SK-N-SH (cell line): Measurements from ENCODE around the gene TRHDE. TPM values are rescaled to one million over a fixed set of nuclear protein-coding genes. Genes with fewer than 3 reads are reported as not detected.

Source experiments
- CTCF ChIA-PET: fragments of 300-600, 350-600 bp; formaldehyde crosslinking; extraction: SDS; loops from one replicate; lab custom pipeline; 2021; lab: Yijun Ruan, JAX
- POLR2A ChIA-PET: fragments of 350-600 bp; sonication (Branson Sonifier 250); formaldehyde crosslinking; extraction: SDS; loops from one replicate; lab custom pipeline; 2020; ENCODE audit warnings: antibody characterized with exemption, inconsistent platforms; lab: Yijun Ruan, JAX
- DNase-seq: peaks from one replicate; pipeline ENCODE4 v3.0.0; 2012
- H2AFZ ChIP-seq: fragments of 200-600 bp; sonication (generic); 2 replicates; pipeline ENCODE4 v1.8.1; 2016; ENCODE audit warnings: antibody characterized with exemption, mild to moderate bottlenecking, low read depth
- H3F3A ChIP-seq: fragments of 200-600 bp; sonication (generic); replicated peaks from 2 replicates; pipeline ENCODE3; 2016; ENCODE audit warnings: antibody characterized with exemption, mild to moderate bottlenecking; ENCODE audit not compliant: insufficient read depth
- H3K27ac ChIP-seq, 2 experiments: fragments of 200-500 bp in 1 of 2; fragments of 200-600 bp in 1 of 2; sonication (Bioruptor generic) in 1 of 2; sonication (generic), shearing (Covaris generic) in 1 of 2; 2 replicates each; pipeline versions ENCODE4 v1.5.1 to v1.6.1; 2014 to 2016; ENCODE audit warnings: low read depth in 2 of 2, inconsistent platforms in 1 of 2, low read length in 1 of 2, mild to moderate bottlenecking in 1 of 2, mixed read lengths in 1 of 2
- H3K27me3 ChIP-seq: fragments of 200-600 bp; sonication (generic), shearing (Covaris generic); 2 replicates; pipeline ENCODE4 v1.6.1; 2016; ENCODE audit warnings: mixed run types; ENCODE audit not compliant: insufficient read depth
- H3K36me3 ChIP-seq, 2 experiments: fragments of 200-500 bp in 1 of 2; fragments of 200-600 bp in 1 of 2; sonication (Bioruptor generic) in 1 of 2; sonication (generic) in 1 of 2; replicated peaks in 1 of 2; 2 replicates each; pipeline versions ENCODE3 to v1.5.1; 2014 to 2016; ENCODE audit warnings: low read length in 1 of 2, mild to moderate bottlenecking in 1 of 2; ENCODE audit not compliant: insufficient read depth in 2 of 2, control insufficient read depth in 1 of 2
- H3K4me1 ChIP-seq, 2 experiments: fragments of 200-500 bp in 1 of 2; fragments of 200-600 bp in 1 of 2; sonication (Bioruptor generic) in 1 of 2; sonication (generic), shearing (Covaris generic) in 1 of 2; 2 replicates each; pipeline versions ENCODE4 v1.5.1 to v1.6.1; 2014 to 2016; ENCODE audit warnings: low read depth in 1 of 2, low read length in 1 of 2, mixed run types in 1 of 2; ENCODE audit not compliant: insufficient read depth in 2 of 2, control insufficient read depth in 1 of 2
- H3K4me2 ChIP-seq: fragments of 200-600 bp; sonication (generic), shearing (Covaris generic); 2 replicates; pipeline ENCODE4 v1.6.1; 2017; ENCODE audit warnings: mixed run types
- H3K4me3 ChIP-seq, 2 experiments: fragments of 200-500 bp in 1 of 2; fragments of 200-600 bp in 1 of 2; sonication (Bioruptor generic) in 1 of 2; sonication (generic), shearing (Covaris generic) in 1 of 2; 2 replicates each; pipeline versions ENCODE4 v1.5.1 to v1.8.1; 2014 to 2016; ENCODE audit warnings: low read depth in 2 of 2, inconsistent platforms in 1 of 2, low read length in 1 of 2, mild to moderate bottlenecking in 1 of 2, mixed read lengths in 1 of 2, moderate library complexity in 1 of 2
- H3K79me2 ChIP-seq: fragments of 200-600 bp; sonication (generic); 2 replicates; pipeline ENCODE4 v1.8.1; 2017; ENCODE audit warnings: mild to moderate bottlenecking; ENCODE audit not compliant: insufficient read depth
- H3K9ac ChIP-seq: fragments of 200-600 bp; sonication (generic); 2 replicates; pipeline ENCODE4 v1.6.1; 2017; ENCODE audit warnings: mixed run types
- H3K9me2 ChIP-seq: fragments of 200-600 bp; sonication (generic); 2 replicates; pipeline ENCODE4 v1.6.1; 2017; ENCODE audit warnings: mixed run types
- H3K9me3 ChIP-seq: fragments of 200-600 bp; sonication (generic); 2 replicates; pipeline ENCODE4 v1.6.1; 2017; ENCODE audit warnings: mixed run types, mild to moderate bottlenecking, moderate library complexity
- H4K20me1 ChIP-seq: fragments of 200-600 bp; sonication (generic); 2 replicates; pipeline ENCODE4 v1.6.1; 2017; ENCODE audit warnings: mild to moderate bottlenecking, mixed run types; ENCODE audit not compliant: insufficient read depth
- CHD2 ChIP-seq: fragments of 150-350 bp; IDR thresholded peaks from 2 replicates; pipeline ENCODE4 v1.6.1; 2018; ENCODE audit warnings: low read length; ENCODE audit not compliant: partially characterized antibody
- EP300 ChIP-seq, 2 experiments: IDR thresholded peaks; 2 replicates each; pipeline versions ENCODE4 v1.4.0 to v1.6.1; 2012; ENCODE audit warnings: borderline replicate concordance in 1 of 2, low read depth in 1 of 2, low read length in 1 of 2
- EZH2phosphoT487 ChIP-seq: fragments of 200-600 bp; sonication (generic); IDR thresholded peaks from 2 replicates; pipeline ENCODE4 v1.6.1; 2017; ENCODE audit warnings: low read depth, mixed run types, mild to moderate bottlenecking, antibody characterized with exemption, moderate library complexity, borderline replicate concordance
- FOXJ3 ChIP-seq: sonication (generic); formaldehyde crosslinking; IDR thresholded peaks from 2 replicates; pipeline ENCODE4 v1.5.1; 2020; ENCODE audit warnings: mild to moderate bottlenecking, missing genetic modification reagents
- GABPA ChIP-seq: IDR thresholded peaks from 2 replicates; pipeline ENCODE4 v1.4.0; 2012; ENCODE audit warnings: low read depth, mild to moderate bottlenecking
- MEF2A ChIP-seq: IDR thresholded peaks from 2 replicates; pipeline ENCODE4 v1.4.0; 2012; ENCODE audit warnings: low read depth, borderline replicate concordance
- NFIC ChIP-seq: IDR thresholded peaks from 2 replicates; pipeline ENCODE4 v1.4.0; 2012; ENCODE audit warnings: borderline replicate concordance
- NRF1 ChIP-seq: IDR thresholded peaks from 2 replicates; pipeline ENCODE4 v1.6.1; 2012; ENCODE audit warnings: low read depth, mild to moderate bottlenecking, low read length
- RCOR1 ChIP-seq: fragments of 150-350 bp; IDR thresholded peaks from 2 replicates; pipeline ENCODE4 v1.6.1; 2017; ENCODE audit warnings: antibody characterized with exemption, low read length
- RFX5 ChIP-seq: IDR thresholded peaks from 2 replicates; pipeline ENCODE4 v1.6.1; 2012; ENCODE audit warnings: mild to moderate bottlenecking, improper control_type of control experiment, low read length
- RXRA ChIP-seq: IDR thresholded peaks from 2 replicates; pipeline ENCODE4 v1.4.0; 2012; ENCODE audit warnings: low read depth, mild to moderate bottlenecking, borderline replicate concordance
- SIN3A ChIP-seq: IDR thresholded peaks from 2 replicates; pipeline ENCODE4 v1.6.1; 2012; ENCODE audit warnings: low read depth, mild to moderate bottlenecking, low read length, moderate library complexity, borderline replicate concordance
- SMC3 ChIP-seq: IDR thresholded peaks from 2 replicates; pipeline ENCODE4 v1.6.1; 2012; ENCODE audit warnings: low read depth, low read length, improper control_type of control experiment
- TAF1 ChIP-seq: IDR thresholded peaks from 2 replicates; pipeline ENCODE4 v1.6.1; 2012; ENCODE audit warnings: low read depth, mild to moderate bottlenecking, low read length, moderate library complexity, borderline replicate concordance
- TEAD4 ChIP-seq: IDR thresholded peaks from 2 replicates; pipeline ENCODE4 v1.4.0; 2012; ENCODE audit warnings: mild to moderate bottlenecking, borderline replicate concordance; ENCODE audit not compliant: insufficient read depth
- YY1 ChIP-seq: IDR thresholded peaks from 2 replicates; pipeline ENCODE4 v1.4.0; 2012; ENCODE audit warnings: low read depth, mild to moderate bottlenecking
- WGBS: methylation state at CpG from one replicate; pipeline ENCODE4 v1.1.6; 2017; ENCODE audit warnings: low lambda C conversion rate; 5-methylcytosine and 5-hydroxymethylcytosine counted together
- polyA plus RNA-seq, 3 experiments: library from polyadenylated mRNA; depleted of rRNA; stranded (reverse); fragments of >200 nt; gene quantifications; 2 replicates each; pipeline ENCODE4 v1.2.3, GENCODE V29; 2012
- TF ChIP-seq, protein P1 (sequence below): fragments of 150-350 bp; IDR thresholded peaks from 2 replicates; pipeline ENCODE4 v1.6.1; 2017; ENCODE audit warnings: antibody characterized with exemption, low read length, low read depth, borderline replicate concordance
- TF ChIP-seq, protein P2 (sequence below): fragments of 200-600 bp; sonication (generic); IDR thresholded peaks from 2 replicates; pipeline ENCODE4 v1.6.1; 2017; ENCODE audit warnings: antibody characterized with exemption, mild to moderate bottlenecking, moderate library complexity
- TF ChIP-seq, protein P3 (sequence below): IDR thresholded peaks from 2 replicates; pipeline ENCODE4 v1.4.0; 2012; ENCODE audit warnings: low read depth
- TF ChIP-seq, protein P4 (sequence below): IDR thresholded peaks from 2 replicates; pipeline ENCODE4 v1.6.1; 2012; ENCODE audit warnings: mild to moderate bottlenecking, low read depth, low read length, moderate library complexity
- TF ChIP-seq, protein P5 (sequence below): IDR thresholded peaks from 2 replicates; pipeline ENCODE4; 2012

Gene TRHDE
- polyA plus RNA-seq, 1 of the 3 experiments (the other 2 are of a cell fraction) = 0.46 TPM

DNA sequence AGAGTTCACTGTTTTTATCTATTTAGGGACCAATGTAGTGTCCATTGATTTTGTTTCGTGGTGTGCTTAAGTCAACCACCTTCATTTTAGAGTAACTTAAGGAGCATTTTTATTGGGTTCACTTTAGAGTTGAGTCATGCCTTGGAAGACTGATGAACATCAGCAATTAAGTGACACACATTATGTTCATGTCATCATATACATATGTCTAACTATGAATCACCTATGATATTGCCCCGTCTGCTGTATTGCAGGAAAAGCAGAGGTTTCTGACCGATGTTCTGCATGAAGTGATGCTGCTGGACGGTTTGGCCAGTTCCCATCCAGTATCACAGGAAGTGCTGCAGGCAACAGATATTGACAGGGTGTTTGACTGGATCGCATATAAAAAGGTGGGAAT is 227.1 kb downstream of the TRHDE start:
- Histone ChIP-seq H3K79me2 (no peaks in the 10 kb centered on the region), H3K9me2 (no peaks in the 10 kb centered on the region), H3K9ac (no peak overlapping the region), H3F3A (no peaks in the 10 kb centered on the region), H3K4me1 (no peaks in the 10 kb centered on the region), H3K4me2 (no peak overlapping the region), H3K27ac (no peak overlapping the region), H3K4me3 (no peak overlapping the region), H3K36me3 (no peaks in the 10 kb centered on the region), H3K27me3 (no peaks in the 10 kb centered on the region), H3K9me3 (no peaks in the 10 kb centered on the region), H4K20me1 (no peaks in the 10 kb centered on the region), H2AFZ (no peak overlapping the region)
- DNase-seq = no peak
- CTCF ChIA-PET = no interaction called here
- POLR2A ChIA-PET = no interaction called here
- TF ChIP-seq TAF1 = no peak
- TF ChIP-seq RXRA = no peak
- TF ChIP-seq, protein P1, sequence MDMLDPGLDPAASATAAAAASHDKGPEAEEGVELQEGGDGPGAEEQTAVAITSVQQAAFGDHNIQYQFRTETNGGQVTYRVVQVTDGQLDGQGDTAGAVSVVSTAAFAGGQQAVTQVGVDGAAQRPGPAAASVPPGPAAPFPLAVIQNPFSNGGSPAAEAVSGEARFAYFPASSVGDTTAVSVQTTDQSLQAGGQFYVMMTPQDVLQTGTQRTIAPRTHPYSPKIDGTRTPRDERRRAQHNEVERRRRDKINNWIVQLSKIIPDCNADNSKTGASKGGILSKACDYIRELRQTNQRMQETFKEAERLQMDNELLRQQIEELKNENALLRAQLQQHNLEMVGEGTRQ = no peak
- no peak for TF ChIP-seq RCOR1
- no peak for TF ChIP-seq CHD2
- TF ChIP-seq NRF1 = no peak
- WGBS = 30% methylated on average over 5 of the region's 5 CpGs

DNA sequence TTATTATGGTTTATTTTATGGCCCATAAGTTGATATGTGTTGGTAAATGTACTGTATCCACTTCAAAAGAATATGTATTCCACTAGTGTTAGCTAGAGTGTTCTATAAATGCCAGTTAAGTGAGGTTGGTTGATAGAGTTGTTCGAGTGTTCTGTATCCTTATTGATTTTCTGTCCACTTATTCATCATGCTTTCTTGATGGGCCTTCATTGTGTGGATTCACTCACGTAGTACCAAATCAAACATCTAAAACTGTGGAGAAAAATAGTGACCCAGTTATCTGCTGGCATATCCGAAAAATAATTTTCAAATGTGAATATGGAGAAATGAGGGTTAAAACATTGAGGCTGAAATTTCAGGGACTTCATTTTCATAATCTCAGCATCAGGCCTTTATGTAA is 230.4 kb downstream of the TRHDE start:
- H3K9ac ChIP-seq = no peak overlapping the region
- H3K4me3 ChIP-seq = no peak overlapping the region
- H3K27ac ChIP-seq = no peak overlapping the region
- no peaks in the 10 kb centered on the region for H3K27me3 ChIP-seq
- ChIA-PET POLR2A (no interaction called here), CTCF (no interaction called here)
- H3K9me2 ChIP-seq = no peaks in the 10 kb centered on the region
- H4K20me1 ChIP-seq = no peaks in the 10 kb centered on the region
- no peak for DNase-seq
- no peaks in the 10 kb centered on the region for H3K4me1 ChIP-seq
- no peaks in the 10 kb centered on the region for H3F3A ChIP-seq
- no peak overlapping the region for H3K4me2 ChIP-seq
- H3K9me3 ChIP-seq = no peaks in the 10 kb centered on the region
- H2AFZ ChIP-seq = no peak overlapping the region
- H3K36me3 ChIP-seq = no peaks in the 10 kb centered on the region
- no peaks in the 10 kb centered on the region for H3K79me2 ChIP-seq
- WGBS = 32% methylated on average over 3 of the region's 3 CpGs
- TF ChIP-seq SIN3A (no peak), EZH2phosphoT487 (no peak), CHD2 (no peak), SMC3 (no peak), GABPA (no peak), EP300 (IDR thresholded peaks at IDR 0.05; ENCODE audit: borderline replicate concordance in 1 of 2, low read depth in 1 of 2, low read length in 1 of 2) (no peak), TEAD4 (no peak), NFIC (no peak), YY1 (no peak), RFX5 (no peak), RXRA (no peak), TAF1 (no peak), FOXJ3 (CRISPR knock-in tag) (no peak), MEF2A (no peak), RCOR1 (no peak)
- TF ChIP-seq, protein P2, sequence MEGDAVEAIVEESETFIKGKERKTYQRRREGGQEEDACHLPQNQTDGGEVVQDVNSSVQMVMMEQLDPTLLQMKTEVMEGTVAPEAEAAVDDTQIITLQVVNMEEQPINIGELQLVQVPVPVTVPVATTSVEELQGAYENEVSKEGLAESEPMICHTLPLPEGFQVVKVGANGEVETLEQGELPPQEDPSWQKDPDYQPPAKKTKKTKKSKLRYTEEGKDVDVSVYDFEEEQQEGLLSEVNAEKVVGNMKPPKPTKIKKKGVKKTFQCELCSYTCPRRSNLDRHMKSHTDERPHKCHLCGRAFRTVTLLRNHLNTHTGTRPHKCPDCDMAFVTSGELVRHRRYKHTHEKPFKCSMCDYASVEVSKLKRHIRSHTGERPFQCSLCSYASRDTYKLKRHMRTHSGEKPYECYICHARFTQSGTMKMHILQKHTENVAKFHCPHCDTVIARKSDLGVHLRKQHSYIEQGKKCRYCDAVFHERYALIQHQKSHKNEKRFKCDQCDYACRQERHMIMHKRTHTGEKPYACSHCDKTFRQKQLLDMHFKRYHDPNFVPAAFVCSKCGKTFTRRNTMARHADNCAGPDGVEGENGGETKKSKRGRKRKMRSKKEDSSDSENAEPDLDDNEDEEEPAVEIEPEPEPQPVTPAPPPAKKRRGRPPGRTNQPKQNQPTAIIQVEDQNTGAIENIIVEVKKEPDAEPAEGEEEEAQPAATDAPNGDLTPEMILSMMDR = no peak
- TF ChIP-seq, protein P3, sequence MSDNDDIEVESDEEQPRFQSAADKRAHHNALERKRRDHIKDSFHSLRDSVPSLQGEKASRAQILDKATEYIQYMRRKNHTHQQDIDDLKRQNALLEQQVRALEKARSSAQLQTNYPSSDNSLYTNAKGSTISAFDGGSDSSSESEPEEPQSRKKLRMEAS = no peak
- TF ChIP-seq, protein P4, sequence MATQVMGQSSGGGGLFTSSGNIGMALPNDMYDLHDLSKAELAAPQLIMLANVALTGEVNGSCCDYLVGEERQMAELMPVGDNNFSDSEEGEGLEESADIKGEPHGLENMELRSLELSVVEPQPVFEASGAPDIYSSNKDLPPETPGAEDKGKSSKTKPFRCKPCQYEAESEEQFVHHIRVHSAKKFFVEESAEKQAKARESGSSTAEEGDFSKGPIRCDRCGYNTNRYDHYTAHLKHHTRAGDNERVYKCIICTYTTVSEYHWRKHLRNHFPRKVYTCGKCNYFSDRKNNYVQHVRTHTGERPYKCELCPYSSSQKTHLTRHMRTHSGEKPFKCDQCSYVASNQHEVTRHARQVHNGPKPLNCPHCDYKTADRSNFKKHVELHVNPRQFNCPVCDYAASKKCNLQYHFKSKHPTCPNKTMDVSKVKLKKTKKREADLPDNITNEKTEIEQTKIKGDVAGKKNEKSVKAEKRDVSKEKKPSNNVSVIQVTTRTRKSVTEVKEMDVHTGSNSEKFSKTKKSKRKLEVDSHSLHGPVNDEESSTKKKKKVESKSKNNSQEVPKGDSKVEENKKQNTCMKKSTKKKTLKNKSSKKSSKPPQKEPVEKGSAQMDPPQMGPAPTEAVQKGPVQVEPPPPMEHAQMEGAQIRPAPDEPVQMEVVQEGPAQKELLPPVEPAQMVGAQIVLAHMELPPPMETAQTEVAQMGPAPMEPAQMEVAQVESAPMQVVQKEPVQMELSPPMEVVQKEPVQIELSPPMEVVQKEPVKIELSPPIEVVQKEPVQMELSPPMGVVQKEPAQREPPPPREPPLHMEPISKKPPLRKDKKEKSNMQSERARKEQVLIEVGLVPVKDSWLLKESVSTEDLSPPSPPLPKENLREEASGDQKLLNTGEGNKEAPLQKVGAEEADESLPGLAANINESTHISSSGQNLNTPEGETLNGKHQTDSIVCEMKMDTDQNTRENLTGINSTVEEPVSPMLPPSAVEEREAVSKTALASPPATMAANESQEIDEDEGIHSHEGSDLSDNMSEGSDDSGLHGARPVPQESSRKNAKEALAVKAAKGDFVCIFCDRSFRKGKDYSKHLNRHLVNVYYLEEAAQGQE = no peak
- TF ChIP-seq, protein P5, sequence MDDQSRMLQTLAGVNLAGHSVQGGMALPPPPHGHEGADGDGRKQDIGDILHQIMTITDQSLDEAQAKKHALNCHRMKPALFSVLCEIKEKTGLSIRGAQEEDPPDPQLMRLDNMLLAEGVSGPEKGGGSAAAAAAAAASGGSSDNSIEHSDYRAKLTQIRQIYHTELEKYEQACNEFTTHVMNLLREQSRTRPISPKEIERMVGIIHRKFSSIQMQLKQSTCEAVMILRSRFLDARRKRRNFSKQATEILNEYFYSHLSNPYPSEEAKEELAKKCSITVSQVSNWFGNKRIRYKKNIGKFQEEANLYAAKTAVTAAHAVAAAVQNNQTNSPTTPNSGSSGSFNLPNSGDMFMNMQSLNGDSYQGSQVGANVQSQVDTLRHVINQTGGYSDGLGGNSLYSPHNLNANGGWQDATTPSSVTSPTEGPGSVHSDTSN = no peak
